Caco-2 (cell line): Measurements from ENCODE around the gene DDX3X. TPM values are rescaled to one million over a fixed set of nuclear protein-coding genes. Genes with fewer than 3 reads are reported as not detected.
"Not testable (repeated sequence)": the region's sequence is repeated elsewhere in the genome, so short reads cannot be mapped to it uniquely, and the experiment has no call there.

ENCODE experiments used
- BruUV-seq: library from RNA; stranded (reverse); fragments of 400-500 nt; replicated peaks from 2 replicates; lab custom pipeline; 2021; lab: Mats Ljungman, UMichigan
- CTCF ChIA-PET: fragments of 300-600 bp; sonication (Branson Sonifier 250); formaldehyde crosslinking; loops from one replicate; lab custom pipeline; 2022; ENCODE audit warnings: antibody characterized with exemption; lab: Charles Lee
- POLR2A ChIA-PET: fragments of 300-600 bp; sonication (Branson Sonifier 250); formaldehyde crosslinking; loops from one replicate; lab custom pipeline; 2022; ENCODE audit warnings: antibody characterized with exemption; lab: Charles Lee
- DNase-seq, 2 experiments: peaks; one replicate each; pipeline versions ENCODE4 v3.0.0 to v3.0.0-alpha.2; 2020 to 2022
- H3K27me3 ChIP-seq: replicated peaks from 2 replicates; pipeline ENCODE4 v1.6.0; 2011; ENCODE audit warnings: low read length; ENCODE audit not compliant: control insufficient read depth, insufficient read depth
- H3K36me3 ChIP-seq: 2 replicates; pipeline ENCODE4 v1.5.1; 2011; ENCODE audit warnings: low read length; ENCODE audit not compliant: control insufficient read depth, insufficient read depth
- H3K4me1 ChIP-seq: fragments of 250-450 bp; sonication (Bioruptor Pico); 2 replicates; pipeline ENCODE4 v1.5.1; 2020; ENCODE audit warnings: mild to moderate bottlenecking
- H3K4me3 ChIP-seq: 2 replicates; pipeline ENCODE4 v1.5.1; 2011; ENCODE audit warnings: low read depth, mild to moderate bottlenecking, control low read depth, low read length
- H3K9me3 ChIP-seq: fragments of 250-450 bp; sonication (Bioruptor Pico); 2 replicates; pipeline ENCODE4 v1.5.1; 2020; ENCODE audit warnings: mild to moderate bottlenecking, moderate library complexity
- H3K27ac Mint-ChIP-seq: one replicate; pipeline ENCODE4 v1.8.0; 2022; ENCODE audit warnings: mixed read lengths; ENCODE audit not compliant: unreplicated experiment
- H3K27me3 Mint-ChIP-seq: one replicate; pipeline ENCODE4 v1.8.0; 2022; ENCODE audit warnings: mixed read lengths; ENCODE audit not compliant: insufficient read depth, unreplicated experiment
- H3K36me3 Mint-ChIP-seq: one replicate; pipeline ENCODE4 v1.8.0; 2022; ENCODE audit warnings: mild to moderate bottlenecking, mixed read lengths; ENCODE audit not compliant: insufficient read depth, unreplicated experiment
- H3K4me1 Mint-ChIP-seq: one replicate; pipeline ENCODE4 v1.8.0; 2022; ENCODE audit warnings: low read depth, mixed read lengths; ENCODE audit not compliant: unreplicated experiment
- H3K4me3 Mint-ChIP-seq: one replicate; pipeline ENCODE4 v1.8.0; 2022; ENCODE audit warnings: mild to moderate bottlenecking, moderate library complexity, mixed read lengths; ENCODE audit not compliant: unreplicated experiment
- H3K9me3 Mint-ChIP-seq: one replicate; pipeline ENCODE4 v1.8.0; 2022; ENCODE audit warnings: mixed read lengths; ENCODE audit not compliant: unreplicated experiment
- intact Hi-C: fragments of 100-400 bp; cut with micrococcal nuclease; formaldehyde crosslinking; loops from one replicate; pipeline ENCODE4 v1.10.0; 2022; ENCODE audit not compliant: unreplicated experiment
- total RNA-seq: library from RNA; stranded (reverse); gene quantifications from 2 replicates; pipeline ENCODE4 v1.2.3, GENCODE V29; 2022
- TF ChIP-seq, protein P1 (sequence below), 2 experiments: fragments of 200-600 bp in 1 of 2; IDR thresholded peaks; 1 replicate in 1 of 2; 2 replicates in 1 of 2; pipeline versions ENCODE4 v1.5.1 to v1.8.0; 2011 to 2022; ENCODE audit warnings: antibody characterized with exemption in 1 of 2, control low read depth in 1 of 2, inconsistent platforms in 1 of 2, low read depth in 1 of 2, low read length in 1 of 2, mild to moderate bottlenecking in 1 of 2, moderate library complexity in 1 of 2; ENCODE audit not compliant: insufficient read depth in 1 of 2, severe bottlenecking in 1 of 2, unreplicated experiment in 1 of 2

DDX3X gene
- total RNA-seq, 1 experiment from 2014 or later: 302 TPM

DNA sequence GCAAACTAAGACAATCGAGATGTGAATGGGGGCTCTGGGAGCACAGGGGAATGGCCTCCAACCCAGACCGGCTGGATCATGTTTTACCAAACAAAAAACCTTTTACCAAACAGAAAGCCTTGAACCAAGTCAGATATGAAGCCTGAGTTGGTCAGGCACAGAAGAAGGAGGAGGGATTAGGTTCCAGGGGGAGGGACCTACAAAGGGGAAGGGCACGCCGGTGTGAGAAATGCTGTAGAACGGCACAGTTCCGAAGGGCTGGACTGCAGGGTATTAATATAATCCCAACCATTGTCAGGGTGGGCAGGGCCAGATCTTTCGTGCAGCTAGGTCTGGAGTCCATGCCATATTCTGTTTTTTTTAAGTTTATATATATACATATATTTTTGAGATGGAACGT lies 60.3 kb downstream of the DDX3X start:
- Mint-ChIP-seq H3K36me3 (peaks cover 6% of the 10 kb centered on the region), H3K4me1 (no peaks in the 10 kb centered on the region), H3K27me3 (no peaks in the 10 kb centered on the region), H3K9me3 (no peaks in the 10 kb centered on the region), H3K4me3 (no peak overlapping the region), H3K27ac (no peak overlapping the region)
- no peaks in the 10 kb centered on the region for H3K9me3 ChIP-seq
- ChIA-PET POLR2A (no interaction called here), CTCF (no interaction called here)
- no peaks in the 10 kb centered on the region for H3K27me3 ChIP-seq
- intact Hi-C loops: no loop called here
- no peak overlapping the region for H3K4me3 ChIP-seq
- no peaks in the 10 kb centered on the region for H3K36me3 ChIP-seq
- BruUV-seq: no TSS peak
- DNase-seq: no peak
- H3K4me1 ChIP-seq: no peaks in the 10 kb centered on the region
- TF ChIP-seq, protein P1, sequence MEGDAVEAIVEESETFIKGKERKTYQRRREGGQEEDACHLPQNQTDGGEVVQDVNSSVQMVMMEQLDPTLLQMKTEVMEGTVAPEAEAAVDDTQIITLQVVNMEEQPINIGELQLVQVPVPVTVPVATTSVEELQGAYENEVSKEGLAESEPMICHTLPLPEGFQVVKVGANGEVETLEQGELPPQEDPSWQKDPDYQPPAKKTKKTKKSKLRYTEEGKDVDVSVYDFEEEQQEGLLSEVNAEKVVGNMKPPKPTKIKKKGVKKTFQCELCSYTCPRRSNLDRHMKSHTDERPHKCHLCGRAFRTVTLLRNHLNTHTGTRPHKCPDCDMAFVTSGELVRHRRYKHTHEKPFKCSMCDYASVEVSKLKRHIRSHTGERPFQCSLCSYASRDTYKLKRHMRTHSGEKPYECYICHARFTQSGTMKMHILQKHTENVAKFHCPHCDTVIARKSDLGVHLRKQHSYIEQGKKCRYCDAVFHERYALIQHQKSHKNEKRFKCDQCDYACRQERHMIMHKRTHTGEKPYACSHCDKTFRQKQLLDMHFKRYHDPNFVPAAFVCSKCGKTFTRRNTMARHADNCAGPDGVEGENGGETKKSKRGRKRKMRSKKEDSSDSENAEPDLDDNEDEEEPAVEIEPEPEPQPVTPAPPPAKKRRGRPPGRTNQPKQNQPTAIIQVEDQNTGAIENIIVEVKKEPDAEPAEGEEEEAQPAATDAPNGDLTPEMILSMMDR (IDR thresholded peaks at IDR 0.05; ENCODE audit: insufficient read depth in 1 of 2, low read depth in 1 of 2, low read length in 1 of 2, severe bottlenecking in 1 of 2, unreplicated experiment in 1 of 2): no peak

DNA sequence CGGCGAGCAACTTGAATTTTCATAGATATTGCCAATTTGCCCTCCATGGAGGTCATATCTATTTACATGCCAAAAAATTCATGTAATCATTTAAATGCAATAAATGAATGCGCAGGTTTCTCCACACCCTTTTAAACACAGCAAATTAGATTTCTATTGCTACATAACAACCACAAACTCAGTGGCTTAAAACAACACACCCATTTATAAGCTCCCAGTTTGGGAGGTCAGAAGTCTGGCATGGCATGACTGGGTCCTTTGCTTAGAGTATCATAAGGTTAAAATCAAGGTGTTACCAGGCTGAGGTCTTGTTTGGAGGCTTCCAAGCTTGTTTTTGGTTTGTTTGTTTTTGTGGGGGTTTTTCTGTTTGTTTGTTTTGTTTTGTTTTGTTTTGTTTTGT lies 63.3 kb downstream of the DDX3X start:
- CTCF ChIA-PET: no interaction called here
- POLR2A ChIA-PET: no interaction called here
- no peak for DNase-seq
- intact Hi-C loops: no loop called here
- Histone ChIP-seq H3K4me3 (no peak overlapping the region), H3K27me3 (no peaks in the 10 kb centered on the region), H3K9me3 (no peaks in the 10 kb centered on the region), H3K36me3 (no peaks in the 10 kb centered on the region), H3K4me1 (no peaks in the 10 kb centered on the region)
- H3K27ac Mint-ChIP-seq: no peak overlapping the region
- H3K36me3 Mint-ChIP-seq: no peaks in the 10 kb centered on the region
- H3K27me3 Mint-ChIP-seq: no peaks in the 10 kb centered on the region
- no TSS peak for BruUV-seq
- no peak overlapping the region for H3K4me3 Mint-ChIP-seq
- H3K4me1 Mint-ChIP-seq: no peaks in the 10 kb centered on the region
- TF ChIP-seq, protein P1 (IDR thresholded peaks at IDR 0.05; ENCODE audit: insufficient read depth in 1 of 2, low read depth in 1 of 2, low read length in 1 of 2, severe bottlenecking in 1 of 2, unreplicated experiment in 1 of 2): no peak
- no peaks in the 10 kb centered on the region for H3K9me3 Mint-ChIP-seq

DNA sequence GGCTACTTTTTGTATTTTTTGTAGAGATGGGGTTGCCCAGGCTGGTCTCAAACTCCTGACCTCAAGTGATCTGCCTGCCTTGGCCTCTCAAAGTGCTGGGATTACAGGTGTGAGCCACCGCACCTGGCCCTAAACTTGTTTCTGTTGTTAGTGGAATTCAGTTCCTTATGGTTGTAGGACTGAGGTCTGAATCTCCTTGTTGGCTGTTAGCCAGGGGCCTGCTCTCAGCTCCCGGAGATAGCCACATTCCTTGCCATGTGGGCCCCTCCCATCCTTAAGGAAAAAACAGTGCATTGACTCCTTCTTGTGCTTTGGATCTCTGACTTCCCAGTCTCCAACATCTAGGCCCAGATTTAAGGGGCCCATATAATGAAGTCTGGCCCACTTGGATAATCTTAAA lies 63.8 kb downstream of the DDX3X start:
- Histone ChIP-seq H3K36me3 (no peaks in the 10 kb centered on the region), H3K9me3 (no peaks in the 10 kb centered on the region), H3K4me1 (no peaks in the 10 kb centered on the region), H3K4me3 (no peak overlapping the region), H3K27me3 (no peaks in the 10 kb centered on the region)
- TF ChIP-seq, protein P1 (IDR thresholded peaks at IDR 0.05; ENCODE audit: insufficient read depth in 1 of 2, low read depth in 1 of 2, low read length in 1 of 2, severe bottlenecking in 1 of 2, unreplicated experiment in 1 of 2): no peak
- no peaks in the 10 kb centered on the region for H3K27me3 Mint-ChIP-seq
- no peaks in the 10 kb centered on the region for H3K36me3 Mint-ChIP-seq
- no TSS peak for BruUV-seq
- H3K4me3 Mint-ChIP-seq: no peak overlapping the region
- H3K27ac Mint-ChIP-seq: no peak overlapping the region
- POLR2A ChIA-PET: no interaction called here
- H3K4me1 Mint-ChIP-seq: no peaks in the 10 kb centered on the region
- CTCF ChIA-PET: no interaction called here
- intact Hi-C loops: no loop called here
- no peak for DNase-seq
- no peaks in the 10 kb centered on the region for H3K9me3 Mint-ChIP-seq

DNA sequence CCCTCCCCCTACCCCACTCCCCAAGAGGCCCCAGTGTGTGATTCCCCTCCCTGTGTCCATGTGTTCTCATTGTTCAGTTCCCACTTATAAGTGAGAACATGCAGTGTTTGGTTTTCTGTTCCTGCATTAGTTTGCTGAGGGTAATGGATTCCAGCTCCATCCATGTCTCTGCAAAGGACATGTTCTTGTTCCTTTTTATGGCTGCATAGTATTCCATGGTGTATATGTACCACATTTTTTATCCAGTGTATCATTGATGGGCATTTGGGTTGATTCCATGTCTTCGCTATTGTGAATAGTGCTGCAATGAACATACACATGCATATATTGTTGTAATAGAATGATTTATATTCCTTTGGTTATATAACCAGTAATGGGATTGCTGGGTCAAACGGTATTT lies 68.6 kb downstream of the DDX3X start:
- H3K4me1 ChIP-seq, H3K27me3 Mint-ChIP-seq, H3K27ac Mint-ChIP-seq, CTCF ChIA-PET, POLR2A ChIA-PET, H3K4me3 ChIP-seq, DNase-seq, intact Hi-C loops, H3K4me3 Mint-ChIP-seq, H3K9me3 Mint-ChIP-seq, H3K4me1 Mint-ChIP-seq, BruUV-seq, H3K27me3 ChIP-seq, H3K36me3 Mint-ChIP-seq, H3K9me3 ChIP-seq, H3K36me3 ChIP-seq: not testable (repeated sequence)
